Measurements from ENCODE around the gene KRT13.

The KRT13 gene

GRCh38 chr17:41535764-41536481, 30.5 kb upstream of the KRT13 start:
- TF ChIP-seq CTCF (conservative IDR thresholded peaks at IDR 0.05) = no peak
- H3K27ac ChIP-seq = peak overlapping the region; percentile 66

- H3K27ac ChIP-seq = peak overlapping the region; percentile 66; the same call in 1 of the 2 replicates
- TF ChIP-seq CTCF (conservative IDR thresholded peaks at IDR 0.05) = no peak
These were observed 29.6 kb upstream of the KRT13 start for GRCh38 chr17:41534899-41535546.

- no peak for TF ChIP-seq CTCF (conservative IDR thresholded peaks at IDR 0.05)
- no peak overlapping the region for H3K27ac ChIP-seq
These were observed 28.2 kb upstream of the KRT13 start for GRCh38 chr17:41533613-41534012.

- no peak for TF ChIP-seq CTCF (conservative IDR thresholded peaks at IDR 0.05)
These were observed 27.6 kb upstream of the KRT13 start for GRCh38 chr17:41532947-41533570.

GRCh38 chr17:41531993-41532392, 26.6 kb upstream of the KRT13 start:
- no peak overlapping the region for H3K27ac ChIP-seq
- no peak for TF ChIP-seq CTCF (conservative IDR thresholded peaks at IDR 0.05)

More at GRCh38 chr17:41532947-41533570, 27.6 kb upstream of the KRT13 start:
- no peak overlapping the region for H3K27ac ChIP-seq

- no peak for TF ChIP-seq CTCF (conservative IDR thresholded peaks at IDR 0.05)
- no peak overlapping the region for H3K27ac ChIP-seq
These were observed 24.9 kb upstream of the KRT13 start for GRCh38 chr17:41530062-41531048.
